ENCODE results near the gene DGKI.

DGKI gene

DNA sequence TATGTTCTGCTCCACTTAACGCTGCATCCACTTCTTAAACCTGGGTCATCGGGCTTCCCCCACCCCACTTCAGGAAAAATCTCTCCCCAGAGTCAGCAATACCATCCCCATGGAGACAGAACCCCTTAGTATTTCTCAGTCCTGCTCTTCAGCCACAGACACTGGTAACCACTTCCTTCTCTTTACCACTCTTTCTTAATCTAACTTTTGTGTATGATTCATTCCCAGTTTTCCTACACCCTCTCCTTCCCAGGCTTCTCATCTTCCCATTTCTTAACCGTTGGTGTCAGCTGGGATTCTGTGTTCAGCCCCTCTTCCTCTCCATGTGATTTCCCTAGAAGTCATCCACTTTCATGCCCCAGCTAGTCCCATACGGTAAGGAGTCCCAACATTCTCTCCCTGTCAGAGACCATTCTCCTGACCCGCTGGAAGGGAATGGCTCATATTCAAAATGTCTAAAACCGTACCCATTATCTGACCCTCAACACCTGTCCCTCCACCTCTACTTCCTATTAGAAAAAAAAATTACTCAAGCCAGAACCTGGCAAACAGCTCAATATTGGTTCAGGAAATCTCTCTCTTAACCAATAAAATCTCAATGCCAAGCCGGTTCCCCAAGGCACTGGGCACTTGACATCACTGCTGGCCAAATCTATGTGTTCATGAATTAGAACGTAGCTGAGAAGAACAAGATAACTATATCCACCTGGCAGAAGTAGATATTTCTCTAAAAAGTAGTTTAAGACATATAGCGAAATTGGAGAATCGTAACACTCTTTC, 89.4 kb downstream of the DGKI start:
- Histone ChIP-seq H2AK5ac (ENCODE audit: low read length) (no peak overlapping the region), H4K12ac (ENCODE audit: low read depth, low read length) (no peak overlapping the region), H3K27me3 (ENCODE audit: insufficient read depth, low read length) (no peaks in the 10 kb centered on the region), H4K91ac (ENCODE audit: low read depth, low read length) (no peak overlapping the region), H3K4me3 (ENCODE audit: low read depth, low read length) (no peak overlapping the region), H3K4me1 (ENCODE audit: control insufficient read depth in 1 of 2, insufficient read depth in 2 of 2, low read length in 2 of 2) (no peaks in the 10 kb centered on the region), H3K79me1 (ENCODE audit: low read length) (no peaks in the 10 kb centered on the region), H2BK12ac (ENCODE audit: low read length) (no peak overlapping the region), H3K23ac (ENCODE audit: low read length) (no peak overlapping the region), H3K18ac (ENCODE audit: low read length) (no peak overlapping the region), H2BK5ac (ENCODE audit: low read depth, low read length, poor library complexity) (no peak overlapping the region), H3K14ac (ENCODE audit: low read length) (no peak overlapping the region), H4K8ac (ENCODE audit: low read depth, low read length) (no peak overlapping the region), H3K9ac (ENCODE audit: low read length) (no peak overlapping the region), H2AFZ (ENCODE audit: insufficient read depth, low read length, poor library complexity) (no peak overlapping the region), H3K4me2 (ENCODE audit: low read length) (no peak overlapping the region), H3K36me3 (ENCODE audit: control insufficient read depth in 1 of 2, insufficient read depth in 2 of 2, low read length in 2 of 2) (no peaks in the 10 kb centered on the region), H3K27ac (ENCODE audit: low read depth, low read length) (no peak overlapping the region), H2BK120ac (ENCODE audit: insufficient read depth, low read length, poor library complexity) (no peak overlapping the region), H3K4ac (ENCODE audit: low read depth, low read length) (no peak overlapping the region), H3K9me3 (ENCODE audit: insufficient read depth, low read depth, low read length) (no peaks in the 10 kb centered on the region), H3K79me2 (ENCODE audit: control insufficient read depth, insufficient read depth, low read length, poor library complexity) (no peaks in the 10 kb centered on the region)
- no peak for DNase-seq
- no CpG with 5 or more reads among the region's 10 CpGs for WGBS (ENCODE audit: extremely low coverage, insufficient coverage, insufficient read length)

- no peak overlapping the region for H4K8ac ChIP-seq (ENCODE audit: low read depth, low read length)
These were observed 90.7 kb downstream of the DGKI start for GRCh38 chr7:137755846-137756651.

DNA sequence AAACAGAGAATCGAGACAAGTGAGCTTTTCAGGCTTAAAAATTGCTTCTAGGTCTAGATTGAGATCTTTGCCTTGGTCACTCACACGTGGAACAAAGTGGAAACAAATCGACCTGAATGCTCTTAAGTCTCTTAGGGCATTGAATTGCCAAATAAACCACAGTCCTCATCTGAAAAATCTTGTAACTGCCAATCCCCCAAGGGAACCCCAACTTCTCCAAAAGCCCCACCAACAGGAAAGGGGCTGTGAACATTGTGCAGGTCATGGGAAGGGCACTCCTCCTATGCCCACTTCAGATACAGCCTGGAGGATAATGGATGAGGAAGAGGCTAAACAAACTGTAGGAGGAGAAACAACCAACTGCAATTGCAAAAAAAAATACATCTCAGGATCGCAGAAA, 91.3 kb downstream of the DGKI start:
- no peak overlapping the region for H4K12ac ChIP-seq (ENCODE audit: low read depth, low read length)
- no peak overlapping the region for H3K4me2 ChIP-seq (ENCODE audit: low read length)
- H4K91ac ChIP-seq (ENCODE audit: low read depth, low read length): no peak overlapping the region
- H3K27ac ChIP-seq (ENCODE audit: low read depth, low read length): no peak overlapping the region
- H3K23ac ChIP-seq (ENCODE audit: low read length): no peak overlapping the region
- no peaks in the 10 kb centered on the region for H3K79me2 ChIP-seq (ENCODE audit: control insufficient read depth, insufficient read depth, low read length, poor library complexity)
- no peaks in the 10 kb centered on the region for H3K9me3 ChIP-seq (ENCODE audit: insufficient read depth, low read depth, low read length)
- H2AK5ac ChIP-seq (ENCODE audit: low read length): no peak overlapping the region
- H3K9ac ChIP-seq (ENCODE audit: low read length): no peak overlapping the region
- H4K8ac ChIP-seq (ENCODE audit: low read depth, low read length): no peak overlapping the region
- no peaks in the 10 kb centered on the region for H3K4me1 ChIP-seq (ENCODE audit: control insufficient read depth in 1 of 2, insufficient read depth in 2 of 2, low read length in 2 of 2)
- H3K79me1 ChIP-seq (ENCODE audit: low read length): no peaks in the 10 kb centered on the region
- no peak overlapping the region for H2BK12ac ChIP-seq (ENCODE audit: low read length)
- no peak overlapping the region for H2AFZ ChIP-seq (ENCODE audit: insufficient read depth, low read length, poor library complexity)
- H3K4ac ChIP-seq (ENCODE audit: low read depth, low read length): no peak overlapping the region
- DNase-seq: no peak
- H3K14ac ChIP-seq (ENCODE audit: low read length): no peak overlapping the region
- H2BK120ac ChIP-seq (ENCODE audit: insufficient read depth, low read length, poor library complexity): no peak overlapping the region
- H3K27me3 ChIP-seq (ENCODE audit: insufficient read depth, low read length): no peaks in the 10 kb centered on the region
- no CpG with 5 or more reads among the region's 4 CpGs for WGBS (ENCODE audit: extremely low coverage, insufficient coverage, insufficient read length)
- no peak overlapping the region for H2BK5ac ChIP-seq (ENCODE audit: low read depth, low read length, poor library complexity)
- H3K36me3 ChIP-seq (ENCODE audit: control insufficient read depth in 1 of 2, insufficient read depth in 2 of 2, low read length in 2 of 2): no peaks in the 10 kb centered on the region
- no peak overlapping the region for H3K4me3 ChIP-seq (ENCODE audit: low read depth, low read length)
- no peak overlapping the region for H3K18ac ChIP-seq (ENCODE audit: low read length)

More at GRCh38 chr7:137755846-137756651, 90.7 kb downstream of the DGKI start:
- DNase-seq: no peak
- Histone ChIP-seq H2BK120ac (ENCODE audit: insufficient read depth, low read length, poor library complexity) (no peak overlapping the region), H3K27me3 (ENCODE audit: insufficient read depth, low read length) (no peaks in the 10 kb centered on the region), H3K4ac (ENCODE audit: low read depth, low read length) (no peak overlapping the region), H3K79me1 (ENCODE audit: low read length) (no peaks in the 10 kb centered on the region), H2BK5ac (ENCODE audit: low read depth, low read length, poor library complexity) (no peak overlapping the region), H3K4me2 (ENCODE audit: low read length) (no peak overlapping the region), H3K27ac (ENCODE audit: low read depth, low read length) (no peak overlapping the region), H2BK12ac (ENCODE audit: low read length) (no peak overlapping the region), H4K91ac (ENCODE audit: low read depth, low read length) (no peak overlapping the region), H3K14ac (ENCODE audit: low read length) (no peak overlapping the region), H2AK5ac (ENCODE audit: low read length) (no peak overlapping the region), H3K9ac (ENCODE audit: low read length) (no peak overlapping the region), H3K18ac (ENCODE audit: low read length) (no peak overlapping the region), H3K9me3 (ENCODE audit: insufficient read depth, low read depth, low read length) (no peaks in the 10 kb centered on the region), H4K12ac (ENCODE audit: low read depth, low read length) (no peak overlapping the region), H3K4me1 (ENCODE audit: control insufficient read depth in 1 of 2, insufficient read depth in 2 of 2, low read length in 2 of 2) (no peaks in the 10 kb centered on the region), H3K23ac (ENCODE audit: low read length) (no peak overlapping the region), H3K4me3 (ENCODE audit: low read depth, low read length) (no peak overlapping the region), H3K36me3 (ENCODE audit: control insufficient read depth in 1 of 2, insufficient read depth in 2 of 2, low read length in 2 of 2) (no peaks in the 10 kb centered on the region), H3K79me2 (ENCODE audit: control insufficient read depth, insufficient read depth, low read length, poor library complexity) (no peaks in the 10 kb centered on the region), H2AFZ (ENCODE audit: insufficient read depth, low read length, poor library complexity) (no peak overlapping the region)
- no CpG with 5 or more reads among the region's 5 CpGs for WGBS (ENCODE audit: extremely low coverage, insufficient coverage, insufficient read length)

DNA sequence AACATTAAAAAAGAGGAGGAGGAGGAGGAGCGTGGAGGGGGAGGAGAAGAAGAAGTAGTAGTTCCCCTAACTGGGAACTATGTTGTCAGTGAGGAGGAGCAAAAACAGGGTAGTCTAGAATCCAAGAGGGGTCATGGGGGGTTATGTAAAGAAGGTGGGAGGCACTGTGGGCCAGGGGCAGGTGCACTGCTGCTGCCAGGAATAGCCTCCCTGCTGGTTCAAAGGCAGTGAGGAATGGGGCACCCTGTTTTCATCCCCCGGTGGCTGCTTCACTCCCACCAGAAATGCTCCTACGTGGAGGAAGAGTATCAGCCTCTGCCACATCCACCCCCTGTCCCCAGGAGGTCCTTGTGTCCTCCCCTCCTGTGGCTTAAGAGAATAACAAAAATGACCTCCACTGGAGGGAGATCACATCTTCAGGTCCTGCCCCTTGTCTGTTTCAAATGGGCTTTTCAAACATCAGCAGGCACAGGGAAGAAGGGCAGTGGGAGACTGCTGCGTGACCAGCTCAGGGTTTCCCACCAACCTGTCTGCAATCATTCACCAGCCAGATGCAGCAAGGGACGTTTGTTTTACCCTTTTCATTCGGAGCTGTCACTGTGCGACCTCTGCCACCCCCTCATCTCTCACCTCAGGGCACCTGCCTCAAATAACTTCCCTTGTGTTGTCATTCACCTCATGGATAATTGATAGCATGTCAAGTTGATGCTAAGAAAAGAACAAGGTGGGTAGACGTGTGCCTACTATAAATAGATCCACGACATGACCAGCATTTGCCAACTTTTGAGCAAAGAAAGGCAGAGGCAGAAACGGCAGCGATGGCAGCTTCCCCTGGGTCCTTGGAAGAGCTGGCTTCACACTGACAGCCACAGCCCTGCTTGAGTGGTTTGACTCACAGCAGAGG, 92.6 kb downstream of the DGKI start:
- H3K18ac ChIP-seq (ENCODE audit: low read length): no peak overlapping the region
- no peak overlapping the region for H2AFZ ChIP-seq (ENCODE audit: insufficient read depth, low read length, poor library complexity)
- no peaks in the 10 kb centered on the region for H3K4me1 ChIP-seq (ENCODE audit: control insufficient read depth in 1 of 2, insufficient read depth in 2 of 2, low read length in 2 of 2)
- no peaks in the 10 kb centered on the region for H3K36me3 ChIP-seq (ENCODE audit: control insufficient read depth in 1 of 2, insufficient read depth in 2 of 2, low read length in 2 of 2)
- no peak overlapping the region for H3K9ac ChIP-seq (ENCODE audit: low read length)
- H3K79me2 ChIP-seq (ENCODE audit: control insufficient read depth, insufficient read depth, low read length, poor library complexity): no peaks in the 10 kb centered on the region
- no peak overlapping the region for H3K27ac ChIP-seq (ENCODE audit: low read depth, low read length)
- WGBS (ENCODE audit: extremely low coverage, insufficient coverage, insufficient read length): no CpG with 5 or more reads among the region's 11 CpGs
- H3K14ac ChIP-seq (ENCODE audit: low read length): no peak overlapping the region
- no peaks in the 10 kb centered on the region for H3K79me1 ChIP-seq (ENCODE audit: low read length)
- no peak overlapping the region for H3K4me2 ChIP-seq (ENCODE audit: low read length)
- H4K12ac ChIP-seq (ENCODE audit: low read depth, low read length): no peak overlapping the region
- H3K4me3 ChIP-seq (ENCODE audit: low read depth, low read length): no peak overlapping the region
- H3K23ac ChIP-seq (ENCODE audit: low read length): no peak overlapping the region
- no peak overlapping the region for H2BK5ac ChIP-seq (ENCODE audit: low read depth, low read length, poor library complexity)
- no peak overlapping the region for H4K91ac ChIP-seq (ENCODE audit: low read depth, low read length)
- no peaks in the 10 kb centered on the region for H3K9me3 ChIP-seq (ENCODE audit: insufficient read depth, low read depth, low read length)
- no peak overlapping the region for H4K8ac ChIP-seq (ENCODE audit: low read depth, low read length)
- no peak overlapping the region for H2BK12ac ChIP-seq (ENCODE audit: low read length)
- H3K4ac ChIP-seq (ENCODE audit: low read depth, low read length): no peak overlapping the region
- no peaks in the 10 kb centered on the region for H3K27me3 ChIP-seq (ENCODE audit: insufficient read depth, low read length)
- H2AK5ac ChIP-seq (ENCODE audit: low read length): no peak overlapping the region
- DNase-seq: no peak
- H2BK120ac ChIP-seq (ENCODE audit: insufficient read depth, low read length, poor library complexity): no peak overlapping the region

All from trophoblast cell (in vitro differentiated cells and primary cell).